ENCODE data around the gene TDRD12.

- no peak for TF ChIP-seq CREM (CRISPR knock-in tag; IDR thresholded peaks at IDR 0.05)
- no peak for TF ChIP-seq CTCF (IDR thresholded peaks at IDR 0.05)
- no peak for TF ChIP-seq ATF2 (CRISPR knock-in tag; IDR thresholded peaks at IDR 0.05; ENCODE audit: borderline replicate concordance, low read depth)
- TF ChIP-seq TEAD4 (CRISPR knock-in tag; IDR thresholded peaks at IDR 0.05), result no peak
Measured at GRCh38 chr19:32674153-32674930, 45.2 kb upstream of the TDRD12 start.
